GM06990 (cell line): ENCODE data around the gene ARHGAP33.

Experiments
- DNase-seq: peaks from one replicate; pipeline ENCODE4 v3.0.0-alpha.2; 2011; ENCODE audit not compliant: insufficient read length; ENCODE audit errors: extremely low read depth
- H3K27me3 ChIP-seq: replicated peaks from 2 replicates; pipeline ENCODE4 v1.6.0; 2011; ENCODE audit warnings: low read length; ENCODE audit not compliant: control insufficient read depth, insufficient read depth
- H3K36me3 ChIP-seq: 2 replicates; pipeline ENCODE4 v1.5.1; 2011; ENCODE audit warnings: low read length; ENCODE audit not compliant: control insufficient read depth, insufficient read depth
- H3K4me3 ChIP-seq: replicated peaks from 2 replicates; pipeline ENCODE4 v1.5.1; 2011; ENCODE audit warnings: low read depth, mild to moderate bottlenecking, control low read depth, low read length
- CTCF ChIP-seq: IDR thresholded peaks from 2 replicates; pipeline ENCODE4 v1.5.1; 2011; ENCODE audit warnings: low read length, control low read depth, mild to moderate bottlenecking, inconsistent platforms; ENCODE audit not compliant: insufficient read depth, poor library complexity, severe bottlenecking

ARHGAP33 gene

GRCh38 chr19:35757749-35758608, 17.4 kb upstream of the ARHGAP33 start, which contains the start of gene PROSER3:
TSS of gene PROSER3 (plus strand) at chr19:35758176. CDS start at chr19:35758216, 40 bp downstream.
- Histone ChIP-seq H3K4me3 (peak within 1 kb of the TSS; percentile 81), H3K36me3 (peaks cover 19% of the 10 kb centered on the region), H3K27me3 (no peaks in the 10 kb centered on the region)
- DNase-seq: peak; percentile 99
- no peak for TF ChIP-seq CTCF

DNA sequence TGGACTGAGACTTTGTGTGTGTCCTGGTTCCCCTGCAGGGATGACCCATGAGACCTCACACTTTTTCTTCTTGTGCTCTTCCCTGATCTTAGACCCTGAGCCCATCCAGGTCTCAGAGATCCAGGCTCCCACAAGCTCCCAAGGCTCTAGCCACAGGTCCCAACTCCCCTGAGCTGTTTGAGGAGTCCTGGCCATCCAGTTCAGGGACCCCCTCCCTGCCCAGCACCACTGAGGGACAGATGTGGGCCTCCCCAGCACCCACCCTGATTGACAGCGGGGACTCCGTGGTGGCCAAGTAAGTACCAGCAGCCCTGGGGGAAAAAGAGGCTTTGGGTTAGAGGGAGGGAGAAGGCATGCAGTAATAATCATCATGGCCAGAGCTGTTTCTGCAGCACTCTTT, 15.7 kb upstream of the ARHGAP33 start:
- Histone ChIP-seq H3K27me3 (no peaks in the 10 kb centered on the region), H3K36me3 (peaks cover 12% of the 10 kb centered on the region), H3K4me3 (no peak overlapping the region)
- no peak for DNase-seq
- no peak for TF ChIP-seq CTCF

- peaks cover 14% of the 10 kb centered on the region for H3K36me3 ChIP-seq
- H3K4me3 ChIP-seq: no peak overlapping the region
- no peak for DNase-seq
- H3K27me3 ChIP-seq: no peaks in the 10 kb centered on the region
- no peak for TF ChIP-seq CTCF
Observed at GRCh38 chr19:35760711-35761349, 14.5 kb upstream of the ARHGAP33 start.

- TF ChIP-seq CTCF: no peak
- Histone ChIP-seq H3K27me3 (no peaks in the 10 kb centered on the region), H3K36me3 (peaks cover 18% of the 10 kb centered on the region), H3K4me3 (no peak overlapping the region)
- DNase-seq: no peak
Observed at GRCh38 chr19:35764432-35765315, 10.7 kb upstream of the ARHGAP33 start.

GRCh38 chr19:35766571-35767104, 8.7 kb upstream of the ARHGAP33 start:
- TF ChIP-seq CTCF: no peak
- Histone ChIP-seq H3K4me3 (no peak overlapping the region), H3K27me3 (no peaks in the 10 kb centered on the region), H3K36me3 (peaks cover 15% of the 10 kb centered on the region)
- DNase-seq: no peak
